ENCODE results near the gene ERAS.

The ERAS gene

GRCh38 chrX:48790477-48790876, 35.8 kb upstream of the ERAS start:
- TF ChIP-seq ZFP3 (CRISPR knock-in tag; IDR thresholded peaks at IDR 0.05) (no peak), CSDC2 (CRISPR knock-in tag; IDR thresholded peaks at IDR 0.05) (no peak), PATZ1 (CRISPR knock-in tag; IDR thresholded peaks at IDR 0.05; ENCODE audit: borderline replicate concordance) (no peak), OSR1 (CRISPR knock-in tag; IDR thresholded peaks at IDR 0.05) (no peak), CREB5 (CRISPR knock-in tag; IDR thresholded peaks at IDR 0.05; ENCODE audit: low read depth) (no peak), BACH2 (CRISPR knock-in tag; IDR thresholded peaks at IDR 0.05; ENCODE audit: borderline replicate concordance) (no peak), ESRRG (CRISPR knock-in tag; IDR thresholded peaks at IDR 0.05) (no peak), TSHZ2 (CRISPR knock-in tag; IDR thresholded peaks at IDR 0.05) (no peak), ARNTL (CRISPR knock-in tag; IDR thresholded peaks at IDR 0.05; ENCODE audit: borderline replicate concordance, low read depth) (no peak), ZNF565 (CRISPR knock-in tag; conservative IDR thresholded peaks at IDR 0.05; ENCODE audit: low read depth) (no peak), ZC3H10 (CRISPR knock-in tag; IDR thresholded peaks at IDR 0.05) (no peak), TCF4 (CRISPR knock-in tag; IDR thresholded peaks at IDR 0.05; ENCODE audit: borderline replicate concordance) (no peak), ZNF70 (CRISPR knock-in tag; IDR thresholded peaks at IDR 0.05) (no peak), ZNF8 (CRISPR knock-in tag; IDR thresholded peaks at IDR 0.05) (no peak), CSRNP3 (CRISPR knock-in tag; IDR thresholded peaks at IDR 0.05) (no peak), POU6F1 (CRISPR knock-in tag; IDR thresholded peaks at IDR 0.05; ENCODE audit: borderline replicate concordance, low read depth) (no peak), GLIS3 (CRISPR knock-in tag; IDR thresholded peaks at IDR 0.05) (no peak), ISL1 (CRISPR knock-in tag; IDR thresholded peaks at IDR 0.05) (no peak), RARB (CRISPR knock-in tag; IDR thresholded peaks at IDR 0.05) (no peak)
- no peak for ATAC-seq

- no peak for ATAC-seq
- TF ChIP-seq BACH2 (CRISPR knock-in tag; IDR thresholded peaks at IDR 0.05; ENCODE audit: borderline replicate concordance) (no peak), ZFP3 (CRISPR knock-in tag; IDR thresholded peaks at IDR 0.05) (no peak), ZNF8 (CRISPR knock-in tag; IDR thresholded peaks at IDR 0.05) (no peak), CSDC2 (CRISPR knock-in tag; IDR thresholded peaks at IDR 0.05) (no peak), CREB5 (CRISPR knock-in tag; IDR thresholded peaks at IDR 0.05; ENCODE audit: low read depth) (no peak), ESRRG (CRISPR knock-in tag; IDR thresholded peaks at IDR 0.05) (no peak)
Observed at GRCh38 chrX:48791063-48791820, 35.1 kb upstream of the ERAS start.
